Stimulated activated naive CD8-positive, alpha-beta T cell treated with anti-CD3 and anti-CD28 coated beads, Interleukin-15, Interleukin-2, amounts not matched to agents 100 ng/mL and 50 ng/mL, for 24 hours (primary cell): ENCODE data around the gene KRTAP13-1.

Source experiments
- H3K27ac Mint-ChIP-seq: one replicate; pipeline ENCODE4 v1.8.0; 2021; ENCODE audit warnings: mild to moderate bottlenecking, mixed read lengths
- H3K27me3 Mint-ChIP-seq: one replicate; pipeline ENCODE4 v1.8.0; 2021; ENCODE audit warnings: mixed read lengths
- H3K36me3 Mint-ChIP-seq: one replicate; pipeline ENCODE4 v1.8.0; 2021; ENCODE audit warnings: low read depth, mixed read lengths
- H3K4me1 Mint-ChIP-seq: one replicate; pipeline ENCODE4 v1.8.0; 2021; ENCODE audit warnings: low read depth, mixed read lengths
- H3K4me3 Mint-ChIP-seq: one replicate; pipeline ENCODE4 v1.8.0; 2021; ENCODE audit warnings: mild to moderate bottlenecking, mixed read lengths
- H3K9me3 Mint-ChIP-seq: one replicate; pipeline ENCODE4 v1.8.0; 2021; ENCODE audit warnings: mixed read lengths

KRTAP13-1 gene

GRCh38 chr21:30395731-30396130, at the start of gene KRTAP13-1:
Gene KRTAP13-1 (plus strand): TSS chr21:30396031. CDS start chr21:30396087, 56 bp downstream.
- Mint-ChIP-seq H3K9me3 (no peaks in the 10 kb centered on the region), H3K36me3 (no peaks in the 10 kb centered on the region), H3K4me1 (no peaks in the 10 kb centered on the region)

GRCh38 chr21:30348506-30348905, 47.3 kb upstream of the KRTAP13-1 start, which contains the start of gene KRTAP23-1:
Gene KRTAP23-1 (minus strand): TSS chr21:30348606. CDS start chr21:30348606, 0 bp downstream.
- Mint-ChIP-seq H3K4me3 (no peak within 1 kb of the TSS), H3K36me3 (no peaks in the 10 kb centered on the region), H3K27ac (no peak within 1 kb of the TSS), H3K9me3 (no peaks in the 10 kb centered on the region), H3K27me3 (no peaks in the 10 kb centered on the region), H3K4me1 (no peaks in the 10 kb centered on the region)

More at GRCh38 chr21:30395731-30396130, at the start of gene KRTAP13-1:
- Mint-ChIP-seq H3K4me3 (no peak within 1 kb of the TSS), H3K27ac (no peak within 1 kb of the TSS), H3K27me3 (peaks cover 4% of the 10 kb centered on the region)

- Mint-ChIP-seq H3K27me3 (no peaks in the 10 kb centered on the region), H3K4me3 (no peak overlapping the region), H3K4me1 (no peaks in the 10 kb centered on the region), H3K9me3 (no peaks in the 10 kb centered on the region), H3K27ac (no peak overlapping the region), H3K36me3 (no peaks in the 10 kb centered on the region)
Observed at GRCh38 chr21:30349572-30349971, 46.3 kb upstream of the KRTAP13-1 start.

- no peaks in the 10 kb centered on the region for H3K9me3 Mint-ChIP-seq
- no peaks in the 10 kb centered on the region for H3K4me1 Mint-ChIP-seq
- no peaks in the 10 kb centered on the region for H3K27me3 Mint-ChIP-seq
- no peak overlapping the region for H3K27ac Mint-ChIP-seq
- H3K36me3 Mint-ChIP-seq, result no peaks in the 10 kb centered on the region
- no peak overlapping the region for H3K4me3 Mint-ChIP-seq
Observed at GRCh38 chr21:30351534-30351933, 44.3 kb upstream of the KRTAP13-1 start.

- Mint-ChIP-seq H3K27me3 (no peaks in the 10 kb centered on the region), H3K9me3 (no peaks in the 10 kb centered on the region), H3K36me3 (no peaks in the 10 kb centered on the region), H3K4me3 (no peak overlapping the region), H3K27ac (no peak overlapping the region), H3K4me1 (no peaks in the 10 kb centered on the region)
Observed at GRCh38 chr21:30354308-30355005, 41.4 kb upstream of the KRTAP13-1 start.

GRCh38 chr21:30355906-30356305, 39.9 kb upstream of the KRTAP13-1 start:
- Mint-ChIP-seq H3K4me1 (no peaks in the 10 kb centered on the region), H3K9me3 (no peaks in the 10 kb centered on the region), H3K4me3 (no peak overlapping the region), H3K36me3 (no peaks in the 10 kb centered on the region), H3K27ac (no peak overlapping the region), H3K27me3 (no peaks in the 10 kb centered on the region)

GRCh38 chr21:30372139-30372770, 23.6 kb upstream of the KRTAP13-1 start, which contains the start of gene KRTAP13-2:
Gene KRTAP13-2 (minus strand): TSS chr21:30372271. CDS start chr21:30372213, 58 bp downstream.
- no peaks in the 10 kb centered on the region for H3K27me3 Mint-ChIP-seq
- H3K4me1 Mint-ChIP-seq, result no peaks in the 10 kb centered on the region
- H3K36me3 Mint-ChIP-seq, result no peaks in the 10 kb centered on the region
- H3K27ac Mint-ChIP-seq, result no peak within 1 kb of the TSS
- no peak within 1 kb of the TSS for H3K4me3 Mint-ChIP-seq
- H3K9me3 Mint-ChIP-seq, result no peaks in the 10 kb centered on the region

GRCh38 chr21:30382201-30382600, 13.6 kb upstream of the KRTAP13-1 start:
- peaks cover 3% of the 10 kb centered on the region for H3K27me3 Mint-ChIP-seq
- H3K36me3 Mint-ChIP-seq, result no peaks in the 10 kb centered on the region
- H3K27ac Mint-ChIP-seq, result no peak overlapping the region
- no peak overlapping the region for H3K4me3 Mint-ChIP-seq
- H3K4me1 Mint-ChIP-seq, result no peaks in the 10 kb centered on the region
- no peaks in the 10 kb centered on the region for H3K9me3 Mint-ChIP-seq

- peaks cover 4% of the 10 kb centered on the region for H3K9me3 Mint-ChIP-seq
- H3K27ac Mint-ChIP-seq, result no peak overlapping the region
- no peaks in the 10 kb centered on the region for H3K4me1 Mint-ChIP-seq
- no peak overlapping the region for H3K4me3 Mint-ChIP-seq
- H3K27me3 Mint-ChIP-seq, result no peaks in the 10 kb centered on the region
- no peaks in the 10 kb centered on the region for H3K36me3 Mint-ChIP-seq
Observed at GRCh38 chr21:30391492-30392025, 4.3 kb upstream of the KRTAP13-1 start.

- peaks cover 5% of the 10 kb centered on the region for H3K27me3 Mint-ChIP-seq
- peaks cover 12% of the 10 kb centered on the region for H3K9me3 Mint-ChIP-seq
- no peak overlapping the region for H3K27ac Mint-ChIP-seq
- H3K36me3 Mint-ChIP-seq, result no peaks in the 10 kb centered on the region
- H3K4me3 Mint-ChIP-seq, result no peak overlapping the region
- H3K4me1 Mint-ChIP-seq, result no peaks in the 10 kb centered on the region
Observed at GRCh38 chr21:30408782-30409494, 13.1 kb downstream of the KRTAP13-1 start.

- Mint-ChIP-seq H3K9me3 (no peaks in the 10 kb centered on the region), H3K27me3 (no peaks in the 10 kb centered on the region), H3K4me1 (no peaks in the 10 kb centered on the region), H3K4me3 (no peak overlapping the region), H3K27ac (no peak overlapping the region), H3K36me3 (no peaks in the 10 kb centered on the region)
Observed at GRCh38 chr21:30415993-30416392, 20.2 kb downstream of the KRTAP13-1 start.

- H3K9me3 Mint-ChIP-seq, result no peaks in the 10 kb centered on the region
- H3K4me1 Mint-ChIP-seq, result no peaks in the 10 kb centered on the region
- no peaks in the 10 kb centered on the region for H3K36me3 Mint-ChIP-seq
- no peak within 1 kb of the TSS for H3K27ac Mint-ChIP-seq
- no peaks in the 10 kb centered on the region for H3K27me3 Mint-ChIP-seq
- no peak within 1 kb of the TSS for H3K4me3 Mint-ChIP-seq
Observed at GRCh38 chr21:30425826-30426225, 30.0 kb downstream of the KRTAP13-1 start, which contains the start of gene KRTAP13-3. Gene KRTAP13-3 (minus strand): TSS chr21:30425926. CDS start chr21:30425912, 14 bp downstream.

- Mint-ChIP-seq H3K4me3 (no peak overlapping the region), H3K27ac (no peak overlapping the region), H3K9me3 (no peaks in the 10 kb centered on the region), H3K27me3 (no peaks in the 10 kb centered on the region), H3K4me1 (no peaks in the 10 kb centered on the region), H3K36me3 (no peaks in the 10 kb centered on the region)
Observed at GRCh38 chr21:30426731-30427130, 30.9 kb downstream of the KRTAP13-1 start.

- Mint-ChIP-seq H3K27ac (no peak within 1 kb of the TSS), H3K4me1 (no peaks in the 10 kb centered on the region), H3K36me3 (no peaks in the 10 kb centered on the region), H3K4me3 (no peak within 1 kb of the TSS), H3K27me3 (no peaks in the 10 kb centered on the region), H3K9me3 (no peaks in the 10 kb centered on the region)
Observed at GRCh38 chr21:30430170-30430655, 34.4 kb downstream of the KRTAP13-1 start, which contains the start of gene KRTAP13-4. Gene KRTAP13-4 (plus strand): TSS chr21:30430220. CDS start chr21:30430276, 56 bp downstream.
